ENCODE data around the gene PILRA. TPM values are rescaled to one million over a fixed set of nuclear protein-coding genes. Genes with fewer than 3 reads are reported as not detected.

PILRA gene
- total and polyA plus RNA-seq, 9 donors = 1.5 to 25.9 (median 4.8) TPM

DNA sequence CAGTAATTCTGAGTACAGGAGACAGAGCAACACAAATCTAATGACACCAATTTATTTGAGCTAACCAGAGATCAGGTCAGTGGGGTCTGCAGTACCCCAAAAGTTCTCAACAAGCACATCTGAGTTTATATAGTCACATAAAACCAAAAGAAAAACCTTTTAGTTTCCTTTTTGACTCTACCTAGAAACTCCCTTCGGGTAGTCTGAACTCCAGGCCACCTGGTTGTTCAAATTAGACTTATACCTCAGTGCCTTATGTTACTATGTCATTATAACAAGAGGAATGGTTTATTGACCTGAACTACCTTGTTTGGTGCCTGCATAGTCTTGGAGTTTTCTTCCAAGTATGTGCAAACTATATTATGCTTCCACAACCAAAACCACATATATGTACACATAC lies 40.6 kb downstream of the PILRA start:
- H3K4me3 ChIP-seq = no peak overlapping the region
- TF ChIP-seq POLR2A (IDR thresholded peaks at IDR 0.05) = no peak
- no peak for TF ChIP-seq EP300 (IDR thresholded peaks at IDR 0.05)
- TF ChIP-seq, protein P1, sequence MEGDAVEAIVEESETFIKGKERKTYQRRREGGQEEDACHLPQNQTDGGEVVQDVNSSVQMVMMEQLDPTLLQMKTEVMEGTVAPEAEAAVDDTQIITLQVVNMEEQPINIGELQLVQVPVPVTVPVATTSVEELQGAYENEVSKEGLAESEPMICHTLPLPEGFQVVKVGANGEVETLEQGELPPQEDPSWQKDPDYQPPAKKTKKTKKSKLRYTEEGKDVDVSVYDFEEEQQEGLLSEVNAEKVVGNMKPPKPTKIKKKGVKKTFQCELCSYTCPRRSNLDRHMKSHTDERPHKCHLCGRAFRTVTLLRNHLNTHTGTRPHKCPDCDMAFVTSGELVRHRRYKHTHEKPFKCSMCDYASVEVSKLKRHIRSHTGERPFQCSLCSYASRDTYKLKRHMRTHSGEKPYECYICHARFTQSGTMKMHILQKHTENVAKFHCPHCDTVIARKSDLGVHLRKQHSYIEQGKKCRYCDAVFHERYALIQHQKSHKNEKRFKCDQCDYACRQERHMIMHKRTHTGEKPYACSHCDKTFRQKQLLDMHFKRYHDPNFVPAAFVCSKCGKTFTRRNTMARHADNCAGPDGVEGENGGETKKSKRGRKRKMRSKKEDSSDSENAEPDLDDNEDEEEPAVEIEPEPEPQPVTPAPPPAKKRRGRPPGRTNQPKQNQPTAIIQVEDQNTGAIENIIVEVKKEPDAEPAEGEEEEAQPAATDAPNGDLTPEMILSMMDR (IDR thresholded peaks at IDR 0.05) = no peak
- no peak overlapping the region for H3K27ac ChIP-seq
- no peak for DNase-seq
- H3K36me3 ChIP-seq = no peaks in the 10 kb centered on the region
- WGBS, 3 donors = 83 to 97% (median 95%) methylated on average over 1 of the region's 1 CpG
- intact Hi-C loops (cut with DNase I) = no loop called here
- no peaks in the 10 kb centered on the region for H3K4me1 ChIP-seq (ENCODE audit: insufficient read depth)
- no peaks in the 10 kb centered on the region for H3K27me3 ChIP-seq
- H3K9me3 ChIP-seq = no peaks in the 10 kb centered on the region

DNA sequence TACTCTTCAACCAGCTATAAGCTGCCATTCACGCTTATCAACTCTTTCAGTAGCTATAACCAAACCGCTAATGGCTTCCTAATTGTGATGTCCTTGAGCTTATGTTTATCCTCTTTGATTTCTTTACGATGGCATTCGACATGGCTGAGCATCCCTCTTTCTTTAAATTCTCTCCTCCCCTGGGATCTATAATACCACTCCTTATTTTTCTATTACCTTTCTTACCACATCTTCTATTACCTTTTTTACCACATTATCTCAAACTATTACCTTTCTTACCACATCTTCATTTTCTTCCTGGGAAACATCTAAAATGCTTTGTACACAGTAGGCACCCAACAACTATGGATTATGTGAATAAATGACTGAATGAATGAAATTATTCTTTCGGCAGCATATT lies 42.2 kb downstream of the PILRA start:
- TF ChIP-seq, protein P1 (IDR thresholded peaks at IDR 0.05) = no peak
- TF ChIP-seq POLR2A (IDR thresholded peaks at IDR 0.05) = no peak
- no peak for DNase-seq
- no peaks in the 10 kb centered on the region for H3K27me3 ChIP-seq
- no peaks in the 10 kb centered on the region for H3K9me3 ChIP-seq
- no peaks in the 10 kb centered on the region for H3K36me3 ChIP-seq
- 78 to 86% (median 82%) methylated on average over 5 of the region's 5 CpGs for WGBS, 3 donors
- no peak overlapping the region for H3K27ac ChIP-seq
- H3K4me3 ChIP-seq = no peak overlapping the region
- intact Hi-C loops (cut with DNase I) = no loop called here
- H3K4me1 ChIP-seq (ENCODE audit: insufficient read depth) = no peaks in the 10 kb centered on the region

- WGBS, 3 donors = 19 to 54% (median 53%) methylated on average over 1 of the region's 1 CpG
- no peak overlapping the region for H3K4me3 ChIP-seq
- H3K27ac ChIP-seq = no peak overlapping the region
- H3K36me3 ChIP-seq = no peaks in the 10 kb centered on the region
- intact Hi-C loops (cut with DNase I) = no loop called here
- H3K9me3 ChIP-seq = no peaks in the 10 kb centered on the region
- H3K4me1 ChIP-seq (ENCODE audit: insufficient read depth) = no peaks in the 10 kb centered on the region
- no peak for DNase-seq
- TF ChIP-seq EP300 (IDR thresholded peaks at IDR 0.05) = no peak
- no peak for TF ChIP-seq POLR2A (IDR thresholded peaks at IDR 0.05)
- TF ChIP-seq, protein P1 (IDR thresholded peaks at IDR 0.05) = no peak
- H3K27me3 ChIP-seq = no peaks in the 10 kb centered on the region
These were observed 45.8 kb downstream of the PILRA start for GRCh38 chr7:100418930-100419659.

DNA sequence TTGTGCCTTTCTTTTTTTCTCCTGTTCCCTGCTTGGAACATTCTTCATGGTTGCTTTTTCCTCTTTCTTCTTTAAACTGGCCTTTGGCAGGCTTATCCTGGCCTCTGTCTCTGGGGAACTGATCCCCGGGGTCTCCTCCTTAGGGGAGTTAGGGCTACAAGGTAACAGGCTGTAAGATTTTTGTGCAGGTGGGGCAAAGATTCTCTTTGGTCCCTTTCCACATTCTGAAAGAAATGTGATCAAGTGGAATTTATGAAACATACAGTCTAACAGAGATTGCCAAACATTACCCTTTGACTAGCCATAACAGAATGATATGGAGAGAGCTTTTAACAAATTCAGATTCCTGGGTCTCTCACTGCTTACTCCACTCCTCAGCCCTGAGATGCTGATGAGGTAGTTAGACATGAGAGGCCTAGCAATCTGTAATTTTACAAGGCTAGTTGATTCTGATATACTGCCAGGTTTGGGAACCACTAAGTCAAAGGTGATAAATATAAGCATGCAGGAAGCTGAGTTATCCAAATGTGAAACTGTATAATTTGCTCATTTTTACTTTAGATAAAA lies 46.5 kb downstream of the PILRA start:
- Histone ChIP-seq H3K4me3 (no peak overlapping the region), H3K36me3 (no peaks in the 10 kb centered on the region), H3K27me3 (no peaks in the 10 kb centered on the region), H3K27ac (no peak overlapping the region), H3K4me1 (ENCODE audit: insufficient read depth) (no peaks in the 10 kb centered on the region), H3K9me3 (no peaks in the 10 kb centered on the region)
- no peak for DNase-seq
- TF ChIP-seq, protein P1 (IDR thresholded peaks at IDR 0.05) = no peak
- no peak for TF ChIP-seq POLR2A (IDR thresholded peaks at IDR 0.05)
- no peak for TF ChIP-seq EP300 (IDR thresholded peaks at IDR 0.05)
- whole genome bisulfite sequencing, 3 donors = 34 to 44% (median 39%) methylated on average over 1 of the region's 1 CpG
- intact Hi-C loops (cut with DNase I) = no loop called here
